K562 (cell line): ENCODE measurements around the gene SLC35E3. TPM values are rescaled to one million over a fixed set of nuclear protein-coding genes. Genes with fewer than 3 reads are reported as not detected.

ENCODE experiments used
- COPS2 ChIP-seq: fragments of 450-650 bp; conservative IDR thresholded peaks from 2 replicates; pipeline ENCODE4 v1.6.1; 2016; ENCODE audit warnings: mild to moderate bottlenecking, moderate library complexity
- DDX20 ChIP-seq: fragments of 450-650 bp; IDR thresholded peaks from 2 replicates; pipeline ENCODE4 v1.6.1; 2016; ENCODE audit warnings: missing genetic modification characterization, low read depth, mild to moderate bottlenecking, missing compliant biosample characterization, moderate library complexity
- DIDO1 ChIP-seq: fragments of 450-650 bp; IDR thresholded peaks from 2 replicates; pipeline ENCODE4 v1.6.1; 2016; ENCODE audit warnings: low read depth, missing biosample characterization, missing genetic modification characterization
- E2F6 ChIP-seq, 2 experiments: IDR thresholded peaks; 2 replicates each; pipeline ENCODE4 v1.6.1; 2011; ENCODE audit warnings: borderline replicate concordance in 1 of 2, control low read depth in 1 of 2, low read depth in 1 of 2, low read length in 1 of 2, mild to moderate bottlenecking in 1 of 2, mixed read lengths in 1 of 2, moderate library complexity in 1 of 2; ENCODE audit not compliant: insufficient read depth in 1 of 2, insufficient read length in 1 of 2, poor library complexity in 1 of 2, severe bottlenecking in 1 of 2; ENCODE audit errors: extremely low read depth in 1 of 2
- GATAD2B ChIP-seq: fragments of 450-650 bp; IDR thresholded peaks from 2 replicates; pipeline ENCODE4 v1.6.1; 2017; ENCODE audit warnings: mild to moderate bottlenecking, borderline replicate concordance
- HMG20B ChIP-seq: fragments of 250-450 bp; sonication (Bioruptor Pico); IDR thresholded peaks from 2 replicates; pipeline ENCODE4 v1.5.0; 2021; ENCODE audit warnings: mild to moderate bottlenecking
- ID3 ChIP-seq, 2 experiments: fragments of 250-450 bp in 1 of 2; fragments of 450-650 bp in 1 of 2; sonication (Bioruptor Pico) in 1 of 2; IDR thresholded peaks; 2 replicates each; pipeline versions ENCODE4 v1.6.1 to v1.8.0; 2016 to 2021; ENCODE audit warnings: mild to moderate bottlenecking in 2 of 2, moderate library complexity in 2 of 2, missing compliant biosample characterization in 1 of 2, missing genetic modification characterization in 1 of 2
- NKRF ChIP-seq: fragments of 450-650 bp; IDR thresholded peaks from 2 replicates; pipeline ENCODE4 v1.6.1; 2016; ENCODE audit warnings: borderline replicate concordance
- RB1 ChIP-seq: fragments of 450-650 bp; IDR thresholded peaks from 2 replicates; pipeline ENCODE4 v1.6.1; 2017; ENCODE audit warnings: low read depth, mild to moderate bottlenecking
- RBM14 ChIP-seq: fragments of 200-400 bp; formaldehyde crosslinking; IDR thresholded peaks from 2 replicates; pipeline ENCODE4 v1.6.1; 2018; ENCODE audit warnings: low read depth, mild to moderate bottlenecking, low read length, moderate library complexity, borderline replicate concordance; ENCODE audit not compliant: insufficient read depth
- SNAPC5 ChIP-seq: fragments of 250-450 bp; sonication (Bioruptor Pico); IDR thresholded peaks from 2 replicates; pipeline ENCODE4 v1.8.0; 2021; ENCODE audit warnings: moderate library complexity, mild to moderate bottlenecking, inconsistent platforms
- YBX1 ChIP-seq: fragments of 450-650 bp; IDR thresholded peaks from 2 replicates; pipeline ENCODE4 v1.7.1; 2016; ENCODE audit warnings: mild to moderate bottlenecking
- YY1 ChIP-seq, 3 experiments: IDR thresholded peaks; 2 replicates each; pipeline ENCODE4 v1.6.1; 2011; ENCODE audit warnings: low read length in 2 of 3, mild to moderate bottlenecking in 2 of 3, moderate library complexity in 2 of 3, borderline replicate concordance in 1 of 3, control low read depth in 1 of 3, low read depth in 1 of 3; ENCODE audit not compliant: insufficient read depth in 3 of 3, insufficient replicate concordance in 2 of 3, control insufficient read depth in 1 of 3, insufficient read length in 1 of 3; ENCODE audit errors: extremely low read depth in 1 of 3
- ZMIZ1 ChIP-seq, 2 experiments: fragments of 150-350 bp in 1 of 2; IDR thresholded peaks; 2 replicates each; pipeline ENCODE4 v1.6.1; 2012 to 2016; ENCODE audit warnings: low read depth in 2 of 2, low read length in 2 of 2, mild to moderate bottlenecking in 1 of 2, moderate library complexity in 1 of 2
- ZNF197 ChIP-seq: fragments of 200-800 bp; sonication (Bioruptor generic); IDR thresholded peaks from 2 replicates; pipeline ENCODE4 v1.6.1; 2016; ENCODE audit warnings: low read depth, missing genetic modification characterization, missing compliant biosample characterization
- ZNF384 ChIP-seq: IDR thresholded peaks from 2 replicates; pipeline ENCODE4 v1.6.1; 2012; ENCODE audit warnings: low read depth, low read length, improper control_type of control experiment
- ZNF696 ChIP-seq: fragments of 250-450 bp; sonication (Bioruptor Pico); conservative IDR thresholded peaks from 2 replicates; pipeline ENCODE4 v1.4.0; 2020; ENCODE audit warnings: mild to moderate bottlenecking, moderate library complexity
- polyA plus RNA-seq, 8 experiments: library from polyadenylated mRNA; depleted of rRNA in 4 of 8; stranded (reverse) in 5 of 8; unstranded in 3 of 8; fragments of >200 nt; fragmentation: Nextera tagmentation in 2 of 8; fragmentation: Illumina TruSeq in 1 of 8; extraction: Ambion mirVana in 2 of 8; extraction: Trizol in 1 of 8; gene quantifications; 2 replicates each; pipeline versions ENCODE4 v1.2.1 to v1.2.3, GENCODE V29; 2011 to 2014; ENCODE audit warnings: inconsistent platforms in 1 of 8, missing spikeins in 1 of 8
- total RNA-seq, 7 experiments: library from RNA; depleted of rRNA in 6 of 7; stranded (reverse); fragments of >200 nt in 6 of 7; fragmentation: Illumina TruSeq in 2 of 7; extraction: Trizol in 2 of 7; gene quantifications; 2 replicates each; pipeline versions ENCODE4 v1.2.1 to v1.2.3, GENCODE V29; 2011 to 2021; ENCODE audit warnings: low replicate concordance in 1 of 7

Gene SLC35E3
- total and polyA plus RNA-seq, 9 of the 15 experiments (the other 6 are each of a cell fraction or from before 2014, with no cell fraction given), result 1.2 to 5.9 (median 3.8) TPM

- TF ChIP-seq SNAPC5 (CRISPR knock-in tag) (no peak), RBM14 (peak; percentile 89; the same call in 1 of the 2 replicates), ZNF197 (CRISPR knock-in tag) (no peak), ZNF696 (CRISPR knock-in tag) (no peak), GATAD2B (no peak; the same call in 1 of the 2 replicates), DDX20 (no peak), ZNF384 (no peak), YBX1 (no peak), ZMIZ1 (IDR thresholded peaks at IDR 0.05; ENCODE audit: low read depth in 2 of 2, low read length in 2 of 2) (0 out of 4 replicates have a peak, but pooled peaks of 1 of the 2 experiments have one; percentile 10), ID3 (CRISPR knock-in tag; IDR thresholded peaks at IDR 0.05) (no peak), ID3 (tag; IDR thresholded peaks at IDR 0.05) (peak; percentile 84), YY1 (IDR thresholded peaks at IDR 0.05; ENCODE audit: borderline replicate concordance in 1 of 3, control insufficient read depth in 1 of 3, extremely low read depth in 1 of 3, insufficient read depth in 3 of 3, insufficient read length in 1 of 3, insufficient replicate concordance in 2 of 3, low read depth in 1 of 3, low read length in 2 of 3) (peak in 2 of 3 experiments; percentile 71 to 83), NKRF (0 out of 2 replicates have a peak, but pooled peaks have one; percentile 70), DIDO1 (tag) (no peak), HMG20B (CRISPR knock-in tag) (no peak), RB1 (peak; percentile 84), E2F6 (IDR thresholded peaks at IDR 0.05; ENCODE audit: borderline replicate concordance in 1 of 2, extremely low read depth in 1 of 2, insufficient read depth in 1 of 2, insufficient read length in 1 of 2, low read depth in 1 of 2, low read length in 1 of 2, poor library complexity in 1 of 2, severe bottlenecking in 1 of 2) (peak; percentile 52 to 84), COPS2 (no peak)
Measured at GRCh38 chr12:68807576-68808387, 61.8 kb downstream of the SLC35E3 start, which contains the start of gene MDM2 (continued).
